ENCODE results near the gene CPPED1.

The CPPED1 gene

GRCh38 chr16:12614662-12615278 is 188.9 kb downstream of the CPPED1 start:
- CTCF ChIA-PET, result no interaction called here
- DNase-seq (ENCODE audit: extremely low spot score), result no peak
- POLR2A ChIA-PET, result no interaction called here
- TF ChIP-seq ELF4 (IDR thresholded peaks at IDR 0.05), result no peak
- no peak for TF ChIP-seq L3MBTL2 (conservative IDR thresholded peaks at IDR 0.05)
- TF ChIP-seq PKNOX1 (IDR thresholded peaks at IDR 0.05), result no peak
- TF ChIP-seq SUZ12 (IDR thresholded peaks at IDR 0.05), result no peak
- no peak for TF ChIP-seq ZNF384 (IDR thresholded peaks at IDR 0.05)
- no peak for TF ChIP-seq HDGF (IDR thresholded peaks at IDR 0.05; ENCODE audit: borderline replicate concordance)
- TF ChIP-seq NFRKB (IDR thresholded peaks at IDR 0.05), result no peak
- TF ChIP-seq SP1 (IDR thresholded peaks at IDR 0.05), result no peak
- no peak for TF ChIP-seq LEF1 (IDR thresholded peaks at IDR 0.05; ENCODE audit: borderline replicate concordance)
- no peak for TF ChIP-seq CTBP1 (IDR thresholded peaks at IDR 0.05; ENCODE audit: borderline replicate concordance)
- no peak for TF ChIP-seq BHLHE40 (IDR thresholded peaks at IDR 0.05; ENCODE audit: borderline replicate concordance)
- TF ChIP-seq TARDBP (IDR thresholded peaks at IDR 0.05), result no peak

DNA sequence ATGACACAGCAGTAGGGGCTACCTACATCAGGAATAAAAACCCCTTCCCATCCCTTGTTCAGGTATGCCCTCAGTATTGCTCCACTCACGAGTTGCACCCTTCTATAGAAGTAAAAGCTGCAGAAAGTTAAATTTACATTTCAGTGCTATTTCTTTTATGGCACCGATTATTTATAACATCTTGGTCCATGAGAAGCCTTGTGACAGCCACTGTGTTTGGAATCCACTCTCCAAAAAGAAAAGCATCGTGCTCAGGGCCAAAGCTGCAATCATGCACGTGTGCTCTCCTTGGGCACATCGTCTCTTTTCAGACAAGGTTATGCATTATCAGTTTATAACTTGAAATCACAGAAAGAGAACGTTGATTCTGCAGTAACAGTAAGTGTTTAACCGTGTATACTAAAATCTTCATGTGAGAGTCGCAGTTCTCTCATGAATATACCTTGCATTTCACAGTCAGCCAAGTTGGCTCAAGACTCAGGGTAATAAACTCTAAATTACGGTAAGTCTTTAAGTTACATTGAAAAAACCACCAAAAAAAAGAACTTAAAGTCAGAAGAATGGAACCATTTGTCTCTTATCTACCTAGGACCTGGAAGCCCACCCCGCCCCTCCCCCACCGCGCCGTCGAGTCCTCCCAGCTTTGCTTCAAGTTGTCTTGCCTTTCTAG is 189.6 kb downstream of the CPPED1 start:
- no peak for DNase-seq (ENCODE audit: extremely low spot score)
- ChIA-PET CTCF (no interaction called here), POLR2A (no interaction called here)
- no peak for TF ChIP-seq PKNOX1 (IDR thresholded peaks at IDR 0.05)
- TF ChIP-seq BHLHE40 (IDR thresholded peaks at IDR 0.05; ENCODE audit: borderline replicate concordance), result no peak
- no peak for TF ChIP-seq ELF4 (IDR thresholded peaks at IDR 0.05)

GRCh38 chr16:12613131-12613991 is 190.3 kb downstream of the CPPED1 start:
- ChIA-PET CTCF (interaction anchor here (0.8 kb wide), 1 partner anchor 40 kb away, joined by 4 read pairs; no protein-coding TSS in a partner anchor), POLR2A (no interaction called here)
- no peak for DNase-seq (ENCODE audit: extremely low spot score)
- TF ChIP-seq PKNOX1 (IDR thresholded peaks at IDR 0.05), result no peak
- TF ChIP-seq HDGF (IDR thresholded peaks at IDR 0.05; ENCODE audit: borderline replicate concordance), result no peak
- no peak for TF ChIP-seq FOXK2 (IDR thresholded peaks at IDR 0.05)
- TF ChIP-seq BHLHE40 (IDR thresholded peaks at IDR 0.05; ENCODE audit: borderline replicate concordance), result no peak

DNA sequence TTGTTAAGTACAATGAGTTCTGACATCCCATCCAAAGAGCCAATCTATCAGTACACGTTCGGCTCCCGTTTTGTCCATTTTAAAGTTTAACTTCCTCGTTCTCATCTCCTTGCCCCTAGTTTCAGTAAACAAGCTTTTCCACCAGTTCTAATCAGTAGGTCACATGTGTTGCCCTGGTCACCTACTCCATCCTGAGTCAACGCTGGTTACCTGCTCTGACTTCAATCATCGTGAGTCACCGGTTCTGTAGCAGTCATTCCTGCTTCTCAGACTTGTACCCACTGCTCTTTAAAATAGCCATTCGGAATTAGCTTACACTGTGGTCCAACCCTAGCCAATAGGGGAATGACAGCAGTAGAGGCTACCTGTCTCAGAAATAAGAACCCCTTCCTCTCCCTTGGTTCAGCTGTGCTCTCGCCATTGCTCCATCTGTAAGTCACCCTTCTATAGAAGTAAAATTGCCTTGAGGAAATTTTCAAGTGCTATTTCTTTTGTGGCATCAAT is 191.0 kb downstream of the CPPED1 start:
- CTCF ChIA-PET, result interaction anchor here (0.8 kb wide), 1 partner anchor 39 kb away, joined by 4 read pairs; no protein-coding TSS in a partner anchor

More for the DNA sequence above, 191.0 kb downstream of the CPPED1 start:
- POLR2A ChIA-PET, result no interaction called here
- no peak for DNase-seq (ENCODE audit: extremely low spot score)
- TF ChIP-seq SP1 (IDR thresholded peaks at IDR 0.05) (no peak), BHLHE40 (IDR thresholded peaks at IDR 0.05; ENCODE audit: borderline replicate concordance) (no peak), CTBP1 (IDR thresholded peaks at IDR 0.05; ENCODE audit: borderline replicate concordance) (no peak), ZNF384 (IDR thresholded peaks at IDR 0.05) (no peak), FOXA1 (IDR thresholded peaks at IDR 0.05) (no peak), L3MBTL2 (conservative IDR thresholded peaks at IDR 0.05) (no peak), FOXK2 (IDR thresholded peaks at IDR 0.05) (no peak), FOXM1 (IDR thresholded peaks at IDR 0.05; ENCODE audit: borderline replicate concordance) (no peak), LEF1 (IDR thresholded peaks at IDR 0.05; ENCODE audit: borderline replicate concordance) (no peak), ARNT (IDR thresholded peaks at IDR 0.05) (no peak), PKNOX1 (IDR thresholded peaks at IDR 0.05) (no peak), HDGF (IDR thresholded peaks at IDR 0.05; ENCODE audit: borderline replicate concordance) (no peak), TARDBP (IDR thresholded peaks at IDR 0.05) (no peak), ELF4 (IDR thresholded peaks at IDR 0.05) (no peak), NFRKB (IDR thresholded peaks at IDR 0.05) (no peak), SUZ12 (IDR thresholded peaks at IDR 0.05) (no peak)

Data from HEK293T (cell line).